DND-41 (cell line): ENCODE measurements around the gene CD2AP.

Source experiments
- CTCF ChIP-seq: IDR thresholded peaks from 2 replicates; pipeline ENCODE4 v1.5.1; 2012; ENCODE audit warnings: borderline replicate concordance, low read length, moderate library complexity, mild to moderate bottlenecking; ENCODE audit not compliant: poor library complexity, severe bottlenecking; ENCODE audit errors: extremely low read depth
- EZH2 ChIP-seq: IDR thresholded peaks from 3 replicates; pipeline ENCODE4 v1.6.1; 2012; ENCODE audit warnings: borderline replicate concordance, low read depth, mild to moderate bottlenecking, moderate library complexity, low read length, inconsistent platforms; ENCODE audit not compliant: severe bottlenecking

GRCh38 chr6:47595785-47596184 lies 118.2 kb downstream of the CD2AP start:
- no peak for TF ChIP-seq CTCF
- no peak for TF ChIP-seq EZH2
